ENCODE data around the gene LINC01488.

LINC01488 gene

GRCh38 chr11:69512790-69513189, 31.3 kb downstream of the LINC01488 start:
- DNase-seq = no peak

GRCh38 chr11:69513196-69513595, 31.7 kb downstream of the LINC01488 start:
- no peak for DNase-seq

GRCh38 chr11:69513663-69514224, 32.3 kb downstream of the LINC01488 start:
- DNase-seq = no peak

- DNase-seq = no peak
Measured at GRCh38 chr11:69514771-69515170, 33.3 kb downstream of the LINC01488 start.

- DNase-seq = no peak
Measured at GRCh38 chr11:69515271-69516245, 34.1 kb downstream of the LINC01488 start.

DNA sequence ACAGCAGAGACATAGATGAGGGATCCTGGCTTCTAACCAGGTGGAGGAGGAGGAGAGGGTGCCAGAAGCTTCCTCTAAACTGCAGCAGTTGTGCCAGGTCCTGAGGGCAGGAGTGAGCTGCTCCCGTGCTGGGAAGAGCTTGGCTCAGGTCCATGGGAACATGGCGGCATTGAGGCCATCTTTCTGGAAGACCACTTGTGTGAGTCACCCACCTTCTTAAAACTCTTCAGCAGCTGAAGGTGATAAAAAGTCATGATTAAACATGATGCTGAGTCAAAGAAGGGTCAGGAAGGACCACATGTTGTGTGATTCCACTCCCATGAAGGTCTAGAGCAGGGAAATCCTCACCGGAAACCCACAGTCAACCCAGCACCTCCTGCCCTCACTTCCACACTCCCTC, 35.1 kb downstream of the LINC01488 start:
- DNase-seq = no peak

DNA sequence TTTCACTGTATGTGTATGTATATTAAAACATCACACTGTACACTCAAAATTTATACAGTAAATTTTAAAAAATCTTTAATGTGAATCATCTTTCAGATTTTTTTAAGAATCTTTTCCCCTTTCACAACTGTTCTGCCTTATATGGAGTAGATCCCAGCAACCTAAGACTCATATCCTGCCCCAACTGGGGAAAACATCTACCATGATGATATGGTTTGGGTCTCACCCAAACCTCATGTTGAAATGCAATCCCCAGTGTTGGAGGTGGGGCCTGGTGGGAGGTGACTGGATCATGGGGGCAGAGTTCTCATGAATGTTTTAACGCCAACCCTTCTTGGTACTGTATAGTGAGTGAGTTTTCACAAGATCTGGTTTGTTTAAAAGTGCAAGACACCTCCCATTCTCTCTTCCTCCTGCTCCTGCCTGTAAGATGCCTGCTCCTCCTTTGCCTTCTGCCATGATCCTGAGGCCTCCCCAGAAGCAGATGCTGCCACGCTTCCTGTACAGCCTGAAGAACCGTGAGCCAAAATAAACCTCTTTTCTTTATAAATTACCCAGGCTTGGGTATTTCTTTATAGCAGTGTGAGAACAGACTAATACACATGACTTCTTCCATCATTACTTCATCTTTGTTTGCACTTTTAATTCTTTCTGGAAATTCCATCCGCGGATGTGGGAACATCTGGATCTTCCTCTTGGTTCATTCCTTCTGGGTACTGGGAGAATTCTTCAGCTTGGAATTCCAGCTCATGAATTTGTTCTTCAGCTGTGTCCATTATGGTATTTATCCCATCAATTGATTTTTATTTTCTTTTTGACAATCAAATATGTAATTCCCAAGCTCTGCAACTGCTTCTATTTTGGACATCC, 36.9 kb downstream of the LINC01488 start:
- DNase-seq = no peak

DNA sequence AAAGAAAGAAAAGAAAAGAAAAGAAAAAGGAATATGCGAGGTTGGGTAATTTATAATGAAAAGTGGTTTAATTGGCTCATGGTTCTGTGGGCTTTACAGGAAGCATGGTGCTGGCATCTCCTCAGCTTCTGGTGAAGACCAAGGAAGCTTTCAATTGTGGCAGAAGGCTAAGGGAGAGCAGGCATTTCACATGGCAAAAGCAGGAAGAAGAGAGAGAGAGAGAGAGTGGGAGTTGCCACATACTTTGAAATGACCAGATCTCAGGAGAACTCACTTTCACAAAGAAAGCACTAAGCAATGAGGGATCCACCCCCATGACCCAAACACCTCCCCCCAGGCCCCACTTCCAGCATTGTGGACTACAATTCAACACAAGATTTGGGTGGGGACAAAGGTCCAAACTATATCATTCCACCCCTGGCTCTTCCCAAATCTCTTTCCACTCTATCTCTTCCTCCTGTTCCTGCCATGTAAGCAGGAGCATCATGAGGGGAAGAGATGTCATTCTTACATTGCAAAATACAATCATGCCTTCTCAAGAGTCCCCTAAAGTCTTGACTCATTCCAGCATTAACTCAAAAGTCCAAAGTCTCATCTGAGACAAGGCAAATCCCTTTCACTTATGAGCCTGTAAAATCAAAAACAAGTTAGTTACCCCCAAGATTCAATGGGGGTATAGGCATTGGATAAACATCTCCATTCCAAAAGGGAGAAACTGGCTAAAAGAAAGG, 38.9 kb downstream of the LINC01488 start:
- DNase-seq = no peak

DNA sequence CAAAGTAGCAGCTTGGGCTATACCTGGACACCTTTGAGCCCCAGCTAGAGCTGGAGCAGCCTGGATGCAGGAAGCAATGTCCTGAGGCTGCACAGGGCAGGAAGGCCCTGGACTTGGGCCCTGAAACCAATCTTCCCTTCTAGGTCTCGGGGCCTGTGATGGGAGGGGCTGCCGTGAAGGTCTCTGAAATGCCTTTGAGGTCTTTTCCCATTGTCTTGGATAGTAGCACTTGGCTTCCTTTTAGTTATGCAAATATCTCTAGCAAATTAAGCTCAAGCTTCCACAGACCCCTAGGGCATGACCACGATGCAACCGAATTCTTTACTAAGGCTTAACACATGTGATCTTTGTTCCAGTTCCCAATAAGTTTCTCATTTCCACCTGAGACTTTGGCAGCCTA, 40.0 kb downstream of the LINC01488 start:
- DNase-seq = no peak

GRCh38 chr11:69523453-69523852, 42.0 kb downstream of the LINC01488 start:
- DNase-seq = no peak

- DNase-seq = no peak
Measured at GRCh38 chr11:69524291-69524882, 42.9 kb downstream of the LINC01488 start.

GRCh38 chr11:69524991-69525411, 43.5 kb downstream of the LINC01488 start:
- DNase-seq = no peak

DNA sequence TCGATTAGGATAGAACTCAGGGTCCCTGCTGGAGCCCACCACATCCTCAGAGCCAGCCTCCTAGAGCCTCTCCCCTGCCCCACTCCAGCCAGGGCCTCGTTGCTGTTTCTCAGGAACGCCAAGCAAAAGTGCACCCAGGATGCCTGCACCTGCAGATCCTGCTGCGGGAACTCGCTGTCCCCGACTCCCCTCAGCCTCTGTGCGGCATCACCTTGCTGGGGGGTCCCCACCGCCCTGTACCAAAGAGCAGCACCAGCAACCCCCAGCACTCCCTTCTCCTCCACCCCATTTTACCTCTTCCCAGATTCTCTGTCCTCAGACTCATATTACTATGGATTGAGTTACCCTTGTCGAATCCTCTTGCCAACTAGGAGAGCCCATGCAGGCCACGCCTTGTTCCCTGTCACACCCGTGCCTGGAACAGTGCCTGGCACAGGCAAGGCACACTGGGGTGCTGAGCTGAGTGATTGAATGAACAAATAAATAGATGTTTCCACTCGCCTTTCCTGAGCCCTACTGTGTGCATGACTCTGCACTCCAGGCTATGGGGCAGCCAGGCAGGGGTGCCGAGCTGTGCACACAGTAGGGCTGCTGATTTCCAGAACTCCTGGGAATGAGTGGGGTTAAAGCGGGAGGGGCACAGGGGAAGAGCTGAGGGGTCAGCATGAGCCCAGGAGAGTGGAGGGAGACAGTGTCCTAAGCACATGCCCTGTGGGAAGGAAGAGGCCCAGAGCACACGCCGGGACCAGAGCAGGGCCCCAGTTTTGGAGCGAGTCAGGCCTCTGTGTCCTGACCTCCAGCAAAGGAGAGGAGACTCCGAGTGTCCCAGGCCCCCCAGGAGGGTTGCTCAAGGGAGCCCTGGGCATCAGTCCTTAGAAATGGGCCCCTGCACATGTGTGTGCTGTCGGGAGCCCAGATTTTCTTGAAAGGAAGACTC, 44.3 kb downstream of the LINC01488 start:
- DNase-seq = no peak

GRCh38 chr11:69526453-69526810, 45.0 kb downstream of the LINC01488 start:
- no peak for DNase-seq

- no peak for DNase-seq
Measured at GRCh38 chr11:69529001-69529400, 47.5 kb downstream of the LINC01488 start.

GRCh38 chr11:69530278-69531070, 49.0 kb downstream of the LINC01488 start:
- no peak for DNase-seq

GRCh38 chr11:69531071-69531716, 49.7 kb downstream of the LINC01488 start:
- no peak for DNase-seq

DNA sequence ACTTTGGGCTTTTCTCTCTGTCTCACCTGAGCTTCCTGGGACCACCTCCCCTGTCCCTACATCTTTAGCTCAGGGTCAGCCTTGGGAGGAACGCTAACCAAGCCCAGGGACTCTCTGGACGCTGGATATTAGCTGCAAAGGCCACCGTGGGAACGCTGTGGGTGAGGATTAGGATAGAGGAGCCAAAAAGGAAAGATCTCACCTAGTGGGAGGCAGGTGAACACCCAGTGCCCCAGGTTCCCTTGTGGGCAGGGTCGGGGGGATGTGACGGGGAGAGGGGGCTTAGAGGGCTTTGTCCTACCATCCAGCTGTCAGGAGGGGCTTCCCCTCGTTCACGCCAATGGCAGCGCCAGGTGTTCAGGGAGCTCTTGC, 50.2 kb downstream of the LINC01488 start:
- DNase-seq = no peak

- no peak for DNase-seq
Measured at GRCh38 chr11:69533296-69534165, 52.1 kb downstream of the LINC01488 start.

Measured in NCI-H69 (cell line).